ENCODE measurements around the gene ZKSCAN2.

ZKSCAN2 gene

DNA sequence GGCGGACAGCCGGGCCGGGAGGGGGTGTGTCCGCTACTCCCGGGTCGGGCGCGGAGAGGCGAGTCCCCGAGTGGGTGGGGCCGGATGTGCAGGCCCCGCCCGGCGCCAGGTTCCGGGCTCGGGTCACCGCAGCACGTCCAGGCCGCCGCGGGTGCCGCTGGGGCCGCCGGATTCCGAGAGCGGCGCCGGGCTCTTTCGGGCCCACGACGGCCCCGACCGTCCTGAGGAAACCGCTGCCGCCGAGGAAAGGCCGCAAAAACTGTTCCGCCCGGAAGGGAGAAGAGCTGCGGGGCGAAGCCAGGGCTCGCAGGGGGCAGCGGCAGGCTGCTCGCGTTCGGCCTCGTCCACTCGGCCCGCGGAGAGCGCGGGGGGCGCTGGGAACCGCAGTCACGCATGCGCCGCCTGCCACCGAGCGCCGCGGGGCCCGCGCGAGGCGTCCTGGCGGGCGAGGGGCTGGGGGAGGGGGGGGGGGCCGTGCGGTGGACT lies at the start of gene ZKSCAN2:
Gene ZKSCAN2, minus strand, starts transcription at position 376 of the 486 bp plus-strand sequence. CDS start 718 bp downstream, outside the sequence.
- DNase-seq: peak; percentile 76

DNA sequence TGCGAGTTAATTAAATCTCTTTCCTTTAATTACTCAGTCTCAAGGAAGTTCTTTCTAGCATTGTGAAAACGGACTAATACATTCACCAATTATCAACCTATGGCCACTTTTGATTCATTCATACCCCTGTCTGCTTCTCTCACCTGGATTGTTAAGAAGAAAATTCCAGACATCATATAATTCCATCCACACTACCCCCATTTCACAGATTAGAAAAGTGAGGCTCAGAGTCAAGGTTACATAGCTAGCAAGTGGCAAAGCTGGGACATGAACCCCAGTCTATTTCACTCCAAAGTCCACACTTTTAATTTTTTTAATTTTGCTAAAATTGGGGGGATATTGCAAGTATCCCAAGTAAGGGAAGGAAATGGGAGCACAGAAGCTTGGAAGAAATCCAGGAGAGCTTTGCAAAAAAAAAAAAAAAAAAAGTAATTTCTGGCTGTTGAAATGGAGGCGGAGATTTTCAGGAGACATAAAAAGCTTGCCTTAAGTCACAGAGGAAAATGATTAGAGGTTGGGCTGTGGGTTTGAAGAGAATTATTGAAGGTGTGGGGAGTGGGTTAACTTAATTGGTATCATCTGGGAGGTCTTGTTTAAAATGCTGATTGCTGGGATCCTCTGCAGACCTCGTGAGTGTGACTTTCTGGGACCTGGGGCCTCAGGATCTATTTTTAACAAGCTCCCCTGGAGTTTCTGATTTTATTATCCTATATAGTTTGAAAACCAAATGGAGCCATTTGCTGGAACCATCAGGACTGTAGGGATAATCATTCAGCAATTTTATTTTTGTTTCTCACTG lies 42.3 kb upstream of the ZKSCAN2 start:
- DNase-seq: no peak

DNA sequence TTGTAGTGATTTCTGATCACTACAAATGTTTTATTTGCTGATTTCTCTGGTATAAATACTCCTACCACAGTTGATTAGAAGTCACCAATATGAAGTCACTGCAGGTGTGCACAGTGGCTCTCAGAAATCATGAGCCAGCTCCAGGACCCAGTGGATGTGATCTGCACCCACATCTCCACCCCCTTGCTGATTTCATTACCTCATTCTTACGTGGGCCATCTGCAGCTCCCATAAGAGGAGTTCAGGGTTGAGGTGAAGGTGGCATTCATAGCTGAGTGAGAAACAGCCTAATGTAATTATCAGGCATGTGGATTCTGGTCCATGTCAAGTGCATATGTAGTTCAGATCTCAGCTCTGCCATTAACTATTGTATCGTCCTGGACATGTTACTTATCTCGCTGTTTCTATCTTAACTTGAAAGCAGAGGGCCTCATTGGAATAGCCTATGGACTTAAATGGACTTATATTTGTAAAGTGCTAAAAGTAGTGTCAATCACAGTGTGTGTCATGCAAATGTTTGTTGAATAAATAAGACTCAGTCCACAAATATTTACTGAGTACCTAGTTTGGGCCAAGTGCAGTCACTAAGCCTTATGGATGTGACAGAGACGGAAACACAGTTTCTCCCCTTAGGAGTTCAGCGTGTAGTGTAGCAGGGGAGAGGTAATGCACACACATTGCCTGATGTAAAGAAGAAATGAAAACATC lies 40.7 kb upstream of the ZKSCAN2 start:
- DNase-seq: no peak

DNA sequence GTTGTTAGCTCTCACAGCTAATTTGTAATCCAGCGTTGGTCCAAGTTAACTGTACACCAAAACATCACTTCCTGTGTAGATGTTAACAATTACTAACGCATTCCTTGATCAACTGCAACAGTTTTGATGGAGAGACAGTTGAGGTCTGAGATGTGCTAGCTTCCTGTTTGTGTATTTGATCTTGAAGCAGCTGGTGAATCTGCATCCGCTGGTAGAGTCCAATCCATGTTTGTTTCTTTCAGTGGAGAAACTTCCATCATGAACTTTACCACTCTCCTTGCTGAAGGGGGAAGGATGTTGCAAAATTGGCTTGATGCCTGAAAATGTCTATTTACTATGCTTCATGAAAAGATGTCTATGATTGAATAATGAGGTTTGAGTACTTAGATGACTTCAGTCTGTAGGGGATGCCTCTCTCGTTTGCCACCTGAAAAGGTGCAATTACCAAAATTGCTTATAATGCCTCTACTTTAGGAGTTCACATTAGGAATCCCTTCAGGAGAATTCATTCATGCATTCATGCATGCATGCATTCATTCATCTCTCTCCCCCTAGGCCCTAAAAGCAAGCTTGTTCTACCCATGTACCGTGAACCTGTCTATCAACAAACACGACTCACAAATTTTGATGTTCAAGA lies 39.6 kb upstream of the ZKSCAN2 start:
- no peak for DNase-seq

DNA sequence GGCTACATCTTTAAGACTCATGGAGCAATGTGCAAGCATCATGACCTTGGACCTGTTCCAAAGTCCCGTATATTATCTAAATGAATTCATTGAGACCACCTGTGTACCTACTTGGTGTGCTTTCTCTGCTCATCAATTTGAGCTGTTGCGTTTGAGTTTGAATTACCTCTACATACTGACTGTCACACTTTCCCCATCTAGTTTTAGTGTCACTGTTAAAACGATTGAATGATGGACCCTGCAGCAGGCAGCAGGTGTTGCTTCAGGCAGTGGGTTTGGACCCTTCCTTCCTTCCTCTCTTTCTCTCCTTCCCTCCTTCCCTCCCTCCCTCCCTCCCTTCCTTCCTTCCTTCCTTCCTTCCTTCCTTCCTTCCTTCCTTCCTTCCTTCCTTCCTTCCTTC lies 33.9 kb upstream of the ZKSCAN2 start:
- no peak for DNase-seq

DNA sequence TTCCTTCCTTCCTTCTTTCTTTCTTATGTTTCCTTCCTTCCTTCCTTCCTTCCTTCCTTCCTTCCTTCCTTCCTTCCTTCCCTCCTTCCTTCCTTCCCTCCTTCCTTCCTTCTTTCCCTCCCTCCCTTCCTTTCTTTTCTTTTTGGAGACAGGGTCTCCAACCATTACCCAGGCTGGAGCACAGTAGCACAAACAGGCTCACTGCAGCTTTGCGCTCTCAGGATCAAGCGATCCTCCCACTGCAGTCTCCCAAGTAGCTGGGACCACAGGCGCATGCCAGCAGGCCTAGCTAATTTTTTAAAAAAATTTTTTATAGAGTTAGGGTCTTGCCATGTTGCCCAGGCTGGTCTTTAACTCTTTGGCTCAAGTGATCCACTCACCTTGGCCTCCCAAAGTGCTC lies 31.8 kb upstream of the ZKSCAN2 start:
- no peak for DNase-seq

DNA sequence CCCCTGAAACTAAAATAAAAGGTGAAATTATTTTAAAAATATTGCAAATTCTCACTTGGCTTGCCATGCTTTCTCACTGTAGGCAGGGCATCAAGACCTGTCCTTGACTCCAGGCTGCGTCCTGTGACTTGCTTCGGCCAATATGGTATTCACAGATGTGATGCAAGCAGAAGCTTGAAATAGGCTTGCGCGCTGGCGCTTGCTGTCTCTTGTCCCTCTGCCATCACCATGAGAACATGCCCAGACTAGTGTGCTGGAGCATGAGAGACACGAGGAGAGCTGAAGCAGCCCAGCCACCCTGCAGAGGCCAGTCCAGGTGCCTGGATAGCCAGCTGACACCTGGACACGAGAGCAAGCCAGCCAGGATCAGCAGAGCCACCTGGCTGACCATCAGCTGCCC lies 21.8 kb upstream of the ZKSCAN2 start:
- DNase-seq: no peak

DNA sequence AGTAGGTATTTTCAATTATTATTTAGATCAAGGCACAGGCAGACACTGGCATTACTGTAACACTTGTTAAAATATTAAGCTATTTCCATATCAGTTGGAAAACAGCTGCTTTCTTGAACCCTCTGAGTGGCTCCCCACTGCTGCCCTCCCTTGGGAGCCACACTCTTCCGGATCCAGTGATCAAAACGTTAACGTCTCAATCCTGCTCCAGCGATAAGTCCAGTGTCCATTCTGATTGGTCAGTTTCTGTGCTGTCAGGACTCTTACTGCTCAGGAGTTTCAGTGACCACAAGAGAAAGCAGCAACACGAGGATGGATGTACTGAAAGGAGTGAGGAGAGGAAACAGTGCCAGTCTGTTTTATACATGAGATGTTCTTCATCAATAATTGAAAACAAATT lies 13.8 kb upstream of the ZKSCAN2 start:
- DNase-seq: no peak

DNA sequence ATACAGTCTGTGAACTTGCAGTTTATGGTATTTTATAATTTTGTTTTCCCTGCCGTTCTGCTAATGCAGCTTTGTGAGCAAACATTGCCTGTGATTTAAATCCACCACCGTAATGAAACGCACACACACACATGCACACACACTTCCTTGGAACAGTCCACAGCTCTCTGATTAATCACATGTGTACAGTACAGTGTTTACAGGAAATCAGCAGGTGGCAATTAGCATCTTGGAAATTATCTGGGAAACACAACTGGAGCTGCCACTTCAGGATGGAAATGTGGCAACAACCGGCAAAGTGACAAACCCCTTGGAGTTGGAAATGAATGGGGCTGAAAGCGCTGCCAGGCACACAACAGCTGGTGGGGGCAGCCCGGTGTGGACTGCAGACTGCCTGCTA lies 12.9 kb upstream of the ZKSCAN2 start:
- no peak for DNase-seq

DNA sequence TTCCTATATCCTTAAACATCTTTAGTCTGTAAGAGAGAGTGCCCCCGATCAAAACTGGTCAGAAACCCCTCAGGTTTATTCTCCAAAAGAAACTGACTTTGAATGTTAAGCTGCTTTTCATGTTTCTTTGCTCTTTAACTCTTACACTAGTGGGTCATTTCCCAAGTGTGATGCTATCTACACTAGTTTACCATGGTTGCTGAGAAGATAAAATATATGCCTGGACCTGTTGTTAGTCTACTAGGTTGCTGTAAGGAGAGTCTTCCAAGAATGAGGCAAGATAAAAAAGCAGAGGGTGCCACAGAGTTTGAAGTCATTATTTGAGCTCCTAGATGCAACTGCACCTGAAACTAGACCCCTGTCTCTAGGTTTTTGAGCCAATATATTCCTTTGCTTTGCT lies 12.2 kb upstream of the ZKSCAN2 start:
- no peak for DNase-seq

DNA sequence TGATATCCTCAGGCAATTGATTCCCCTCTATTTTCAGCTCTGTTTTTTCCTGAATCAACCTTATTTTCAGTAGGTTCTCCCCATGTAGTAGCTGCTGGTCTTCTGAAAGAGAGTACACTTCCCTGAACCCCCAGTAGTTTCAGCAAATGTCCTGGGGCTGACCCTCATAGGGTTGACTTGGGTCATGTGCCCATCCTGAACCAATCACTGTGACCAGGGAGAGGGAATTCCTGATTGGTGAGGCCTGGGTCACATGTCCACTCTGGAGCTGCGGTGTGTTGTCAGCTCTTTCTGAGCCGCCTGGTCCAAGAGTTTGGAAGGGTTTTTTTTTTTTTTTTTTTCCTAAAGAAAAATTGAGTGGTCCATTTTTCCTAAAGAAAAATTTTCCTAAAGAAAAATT lies 8.3 kb upstream of the ZKSCAN2 start:
- DNase-seq: no peak

DNA sequence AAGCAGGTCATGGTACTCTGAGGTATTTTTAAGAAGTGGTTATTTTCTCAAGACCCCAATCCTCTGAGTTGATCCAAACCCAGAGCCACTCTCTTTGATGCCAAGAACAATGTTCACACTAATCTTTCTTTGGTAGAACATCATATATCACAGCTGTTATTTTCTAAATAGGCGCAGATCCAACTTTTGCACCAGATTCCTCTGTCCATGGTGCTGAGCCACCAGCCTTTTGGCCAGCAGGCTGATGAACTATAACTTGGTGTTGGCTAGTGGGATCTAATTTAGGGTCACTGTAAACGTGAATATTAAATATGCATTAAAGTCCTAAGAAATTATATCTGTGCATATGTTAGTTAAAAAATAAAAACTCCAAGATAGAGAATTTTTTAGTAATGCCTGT lies 7.0 kb upstream of the ZKSCAN2 start:
- no peak for DNase-seq

DNA sequence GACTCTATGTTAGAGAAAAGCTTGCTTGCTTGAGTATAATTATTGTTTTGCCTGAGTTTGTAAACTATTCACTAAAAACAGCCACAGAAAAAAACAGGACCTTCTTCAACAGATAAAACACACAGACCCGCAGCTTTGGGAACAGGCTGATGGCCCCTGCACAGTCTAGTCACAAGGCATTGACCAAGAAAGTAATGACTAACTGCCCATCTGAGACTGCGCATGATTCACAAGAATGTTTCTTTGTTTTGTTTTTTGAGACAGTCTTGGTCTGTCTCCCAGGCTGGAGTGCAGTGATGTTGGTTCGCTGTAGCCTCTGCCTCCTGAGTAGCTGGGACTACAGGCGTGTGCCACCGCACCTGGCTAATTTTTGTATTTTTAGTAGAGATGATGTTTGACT lies 2.8 kb upstream of the ZKSCAN2 start:
- no peak for DNase-seq

DNA sequence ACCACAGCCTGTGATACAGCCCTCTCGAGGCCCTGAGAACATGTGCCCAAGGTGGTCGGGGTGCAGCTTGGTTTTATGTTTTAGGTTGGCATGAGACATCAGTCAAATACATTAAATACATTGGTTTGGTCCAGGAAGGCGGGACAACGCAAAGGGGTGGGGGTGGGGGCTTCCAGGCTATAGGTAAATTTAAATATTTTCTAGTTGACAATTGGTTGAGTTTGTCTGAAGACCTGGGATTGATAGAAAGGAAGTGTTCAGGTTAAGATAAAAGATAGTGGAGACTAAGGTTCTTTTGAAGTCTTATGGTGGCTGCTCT lies 1.2 kb upstream of the ZKSCAN2 start:
- DNase-seq: no peak

DNA sequence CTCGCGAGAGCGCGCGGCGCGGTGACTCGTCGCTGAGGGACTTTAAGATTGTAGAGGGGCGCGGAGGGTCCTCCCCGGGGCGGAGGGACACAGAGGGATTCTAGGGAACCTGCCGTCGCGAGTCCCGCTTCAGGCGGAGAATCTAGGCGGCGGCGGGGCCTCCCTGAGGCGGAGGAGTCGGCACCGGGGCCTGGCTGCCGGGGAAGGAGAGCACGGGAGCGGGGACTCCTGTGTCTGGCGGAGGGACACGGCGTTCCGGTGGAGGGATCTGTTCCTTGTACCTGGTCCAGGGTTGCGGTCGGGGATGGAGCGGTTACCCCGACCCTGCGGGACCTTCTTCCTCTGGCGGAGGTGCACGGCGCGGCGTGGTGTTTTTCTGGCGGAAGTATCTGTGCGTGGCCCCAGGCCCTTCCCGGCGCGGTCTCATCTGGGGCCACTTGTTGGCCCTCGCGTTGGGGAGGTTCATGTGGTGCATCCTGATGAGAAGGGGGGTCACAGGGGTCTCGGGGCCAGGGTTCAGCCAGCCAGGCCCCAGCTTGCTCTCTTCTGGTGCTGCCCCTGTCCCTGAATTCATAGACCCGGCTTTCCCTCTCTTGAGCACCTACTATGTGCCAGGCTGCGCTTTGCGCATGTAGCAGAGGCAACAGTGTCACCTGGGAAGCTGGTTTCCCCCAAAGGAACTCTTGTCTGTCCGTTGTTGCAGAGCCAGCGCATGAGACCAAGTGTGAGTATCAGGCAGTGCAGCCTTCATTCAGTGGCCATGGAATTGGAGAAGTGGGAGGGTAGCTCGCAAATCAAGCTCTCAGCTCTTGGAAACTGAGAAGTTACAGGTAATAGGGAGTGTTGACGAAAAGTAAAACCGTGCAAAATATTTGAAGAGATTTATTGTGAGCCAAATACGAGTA lies 563 bp upstream of the ZKSCAN2 start:
- DNase-seq: peak; percentile 61

DNA sequence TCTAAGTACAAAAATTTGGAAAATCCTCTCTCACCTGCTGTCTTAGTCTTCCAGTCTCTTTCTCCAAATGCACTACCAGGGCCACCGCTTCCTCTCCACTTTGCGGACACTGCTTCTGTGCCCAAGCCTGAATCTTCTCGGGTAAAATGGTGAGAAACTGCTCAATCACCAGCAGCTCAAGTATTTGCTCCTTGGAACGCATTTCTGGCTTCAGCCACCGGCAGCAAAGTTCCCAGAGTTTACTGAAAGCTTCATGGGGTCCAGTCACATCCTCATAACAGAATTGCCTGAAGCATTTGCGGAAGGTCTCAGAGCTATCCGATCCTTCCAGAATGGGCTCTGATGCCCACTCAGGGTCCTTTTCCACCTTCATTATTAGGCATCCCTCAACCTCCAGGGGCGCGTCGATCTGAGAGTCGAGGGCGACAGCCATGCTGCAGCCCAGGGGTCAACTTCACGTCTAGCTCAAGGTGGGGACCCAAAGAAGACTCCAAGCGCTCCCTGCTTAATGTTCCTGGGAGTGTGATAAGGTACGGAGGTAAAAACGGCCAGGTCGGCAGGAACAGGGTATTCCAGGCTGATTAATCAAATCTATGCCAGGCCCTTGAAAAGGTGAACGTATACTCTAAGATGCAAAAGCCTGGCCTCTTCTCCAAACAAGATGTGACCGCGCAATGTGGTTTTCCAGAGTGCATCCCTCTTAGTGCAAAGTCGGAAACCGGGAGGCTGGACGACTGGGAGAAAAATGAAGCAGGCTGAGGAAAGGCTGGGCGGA lies 763 bp downstream of the ZKSCAN2 start:
- DNase-seq: no peak

DNA sequence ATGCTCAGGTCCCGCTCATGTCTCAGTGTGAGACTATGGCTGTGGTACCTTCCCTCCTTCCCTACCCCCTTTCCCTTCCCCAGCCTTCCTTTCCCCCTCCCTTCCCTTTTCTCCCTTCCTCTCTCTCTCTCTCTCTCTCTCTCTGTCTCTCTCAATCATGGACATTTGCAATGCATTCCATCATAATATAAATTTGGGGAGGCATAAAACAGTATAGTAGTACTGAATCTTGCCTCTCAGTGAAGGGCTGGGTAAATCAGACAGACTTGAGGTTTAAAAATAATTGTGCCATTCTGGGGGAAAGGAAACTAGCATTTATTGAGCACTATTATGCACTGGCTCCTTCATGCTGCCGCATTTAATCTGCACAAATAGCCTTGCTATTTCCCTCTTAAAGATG lies 4.3 kb downstream of the ZKSCAN2 start:
- no peak for DNase-seq

DNA sequence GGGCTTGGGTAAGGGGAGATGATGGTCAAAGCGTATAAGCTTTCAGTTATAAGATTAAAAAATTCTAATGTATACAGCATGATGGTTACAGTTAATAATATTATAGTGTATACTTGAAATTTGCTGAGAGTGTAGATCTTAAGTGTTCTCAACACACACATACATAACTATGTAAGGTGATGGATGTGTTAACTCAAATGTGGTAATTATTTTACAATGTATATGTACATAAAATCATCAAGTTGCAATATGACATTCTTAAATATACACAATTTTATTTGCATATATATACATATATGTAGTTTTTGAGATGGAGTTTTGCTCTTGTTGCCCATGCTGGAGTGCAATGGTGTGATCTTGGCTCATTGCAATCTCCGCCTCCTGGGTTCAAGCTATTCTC lies 7.2 kb downstream of the ZKSCAN2 start:
- no peak for DNase-seq

DNA sequence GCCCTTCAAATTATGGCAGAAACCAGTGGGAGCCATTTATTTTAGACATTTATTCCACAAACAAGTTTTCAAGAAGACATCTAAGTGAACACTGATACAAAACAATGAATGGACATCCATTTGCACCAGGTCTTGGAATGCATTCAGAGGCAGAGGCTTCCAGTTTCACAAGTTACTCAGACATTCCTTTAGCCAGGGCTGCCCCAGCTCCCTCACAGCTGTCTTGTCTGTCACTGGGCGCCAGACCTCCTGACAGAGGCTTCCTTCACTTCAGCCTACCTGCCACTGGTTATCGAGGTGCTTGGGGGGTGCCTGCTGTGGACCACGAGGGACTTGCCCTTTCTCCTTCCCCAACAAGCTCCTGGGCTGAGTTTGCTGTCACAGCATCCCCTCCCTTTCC lies 21.7 kb downstream of the ZKSCAN2 start:
- no peak for DNase-seq

DNA sequence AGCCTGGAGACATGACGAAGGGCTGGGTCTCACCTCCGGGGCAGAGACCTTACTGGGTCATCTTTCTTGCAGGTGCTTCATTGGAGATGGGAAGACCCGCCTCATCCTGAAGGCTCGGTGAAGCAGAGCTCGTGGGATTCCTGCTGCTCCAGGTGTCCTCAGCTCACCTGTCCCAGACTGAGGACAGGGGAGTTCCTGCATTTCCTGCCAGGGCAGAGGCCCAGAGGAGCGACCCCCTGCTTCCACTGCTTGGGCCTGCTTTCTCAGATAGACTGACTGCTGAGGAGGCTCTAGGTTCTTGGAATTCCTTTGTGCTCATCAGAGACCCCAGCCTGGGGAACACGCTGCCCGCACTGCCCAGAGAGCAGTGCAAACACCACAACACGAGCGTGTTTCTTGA lies 29.3 kb downstream of the ZKSCAN2 start:
- DNase-seq: no peak

DNA sequence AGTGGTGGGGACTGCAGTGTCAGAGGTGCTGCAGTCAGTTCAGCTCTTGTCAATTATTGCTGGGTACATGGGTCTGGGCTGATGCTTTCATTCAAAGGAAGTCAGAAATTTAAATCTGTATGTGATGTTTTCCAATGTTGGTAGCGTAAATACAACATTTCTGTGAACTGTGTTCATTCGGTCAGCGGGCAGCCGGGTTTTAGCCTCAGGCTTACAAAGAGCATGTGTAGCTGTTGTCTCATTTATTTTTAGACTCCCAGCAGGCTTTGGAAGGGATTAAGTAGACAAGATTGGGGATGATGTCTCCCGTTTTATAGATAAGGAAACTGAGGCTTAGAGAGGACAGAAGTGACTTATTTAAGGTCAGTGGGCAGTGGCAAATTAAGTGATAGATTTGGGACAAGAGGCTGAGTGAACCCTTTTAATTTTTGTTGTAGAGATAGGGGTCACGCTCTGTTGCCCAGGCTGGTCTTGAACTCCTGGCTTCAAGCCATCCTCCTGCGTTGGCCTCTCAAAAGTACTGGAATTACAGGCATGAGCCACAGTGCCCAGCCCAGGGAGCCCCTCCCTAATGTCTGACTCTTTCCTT lies 32.8 kb downstream of the ZKSCAN2 start:
- DNase-seq: no peak

DNA sequence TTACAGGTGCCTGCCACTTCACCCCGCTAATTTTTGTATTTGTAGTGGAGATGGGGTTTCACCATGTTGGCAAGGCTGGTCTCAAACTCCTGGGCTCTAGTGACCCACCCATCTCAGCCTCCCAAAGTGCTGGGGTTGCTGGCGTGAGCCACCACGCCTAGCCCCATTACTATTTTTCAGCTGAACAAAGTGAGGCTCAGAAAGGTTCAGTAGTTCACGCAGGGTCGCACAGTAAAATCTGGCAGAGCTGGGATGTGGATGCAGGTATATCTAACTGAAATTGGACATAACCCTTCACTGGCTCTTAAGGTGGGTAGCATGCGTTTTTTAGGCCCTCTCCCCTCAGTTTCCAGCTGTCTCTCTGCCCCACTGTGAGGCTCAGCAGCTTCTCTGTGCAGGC lies 33.7 kb downstream of the ZKSCAN2 start:
- DNase-seq: no peak
